Iris pigment epithelial cell (primary cell): ENCODE results near the gene ERCC2.
A peak's percentile ranks its signal among the peaks of the same experiment; 100 is the strongest.
"Not testable (repeated sequence)": the region's sequence is repeated elsewhere in the genome, so short reads cannot be mapped to it uniquely, and the experiment has no call there.

ENCODE experiments used
- DNase-seq: peaks from one replicate; pipeline ENCODE4 v3.0.0-alpha.2; 2011; ENCODE audit warnings: low read depth

ERCC2 gene

GRCh38 chr19:45354241-45354842 lies 16.0 kb downstream of the ERCC2 start:
- DNase-seq = no peak

GRCh38 chr19:45352914-45353796 lies 17.2 kb downstream of the ERCC2 start:
- DNase-seq = peak; percentile 15

- no peak for DNase-seq
Observed at GRCh38 chr19:45352471-45352870, 17.9 kb downstream of the ERCC2 start.

GRCh38 chr19:45352062-45352461 lies 18.3 kb downstream of the ERCC2 start:
- DNase-seq = no peak

- no peak for DNase-seq
Observed at GRCh38 chr19:45351401-45351952, 18.9 kb downstream of the ERCC2 start.

- DNase-seq = no peak
Observed at GRCh38 chr19:45350477-45351058, 19.8 kb downstream of the ERCC2 start.

- DNase-seq = no peak
Observed at GRCh38 chr19:45349430-45349941, 20.9 kb downstream of the ERCC2 start.

- no peak for DNase-seq
Observed at GRCh38 chr19:45349126-45349415, 21.3 kb downstream of the ERCC2 start.

GRCh38 chr19:45348367-45349125 lies 21.8 kb downstream of the ERCC2 start:
- no peak for DNase-seq

GRCh38 chr19:45347570-45348366 lies 22.6 kb downstream of the ERCC2 start:
- DNase-seq = no peak

- DNase-seq = no peak
Observed at GRCh38 chr19:45346449-45346848, 23.9 kb downstream of the ERCC2 start.

GRCh38 chr19:45345506-45345860 lies 24.9 kb downstream of the ERCC2 start:
- DNase-seq = no peak

- DNase-seq = no peak
Observed at GRCh38 chr19:45344621-45345505, 25.5 kb downstream of the ERCC2 start.

GRCh38 chr19:45342911-45343310 lies 27.5 kb downstream of the ERCC2 start:
- no peak for DNase-seq

- DNase-seq = no peak
Observed at GRCh38 chr19:45340899-45341453, 29.4 kb downstream of the ERCC2 start.

GRCh38 chr19:45340232-45340898 lies 30.0 kb downstream of the ERCC2 start, which contains the start of gene KLC3:
Gene KLC3 (plus strand): TSS chr19:45340750. CDS start chr19:45345542, 4,792 bp downstream.
- DNase-seq = no peak

GRCh38 chr19:45339629-45340028 lies 30.7 kb downstream of the ERCC2 start:
- no peak for DNase-seq

- DNase-seq = no peak
Observed at GRCh38 chr19:45336696-45337251, 33.6 kb downstream of the ERCC2 start.

GRCh38 chr19:45334881-45335280 lies 35.5 kb downstream of the ERCC2 start:
- not testable (repeated sequence) for DNase-seq
